Stimulated activated CD8-positive, alpha-beta memory T cell treated with anti-CD3 and anti-CD28 coated beads, Interleukin-2, amount 100 ng/mL, for 48 hours (primary cell): ENCODE data around the gene BAHD1.

ENCODE experiments used
- DNase-seq, 2 donors: peaks; one replicate each; pipeline ENCODE4 v3.0.0-alpha.2; 2020; ENCODE audit warnings: low read depth in 2 of 2

BAHD1 gene

DNA sequence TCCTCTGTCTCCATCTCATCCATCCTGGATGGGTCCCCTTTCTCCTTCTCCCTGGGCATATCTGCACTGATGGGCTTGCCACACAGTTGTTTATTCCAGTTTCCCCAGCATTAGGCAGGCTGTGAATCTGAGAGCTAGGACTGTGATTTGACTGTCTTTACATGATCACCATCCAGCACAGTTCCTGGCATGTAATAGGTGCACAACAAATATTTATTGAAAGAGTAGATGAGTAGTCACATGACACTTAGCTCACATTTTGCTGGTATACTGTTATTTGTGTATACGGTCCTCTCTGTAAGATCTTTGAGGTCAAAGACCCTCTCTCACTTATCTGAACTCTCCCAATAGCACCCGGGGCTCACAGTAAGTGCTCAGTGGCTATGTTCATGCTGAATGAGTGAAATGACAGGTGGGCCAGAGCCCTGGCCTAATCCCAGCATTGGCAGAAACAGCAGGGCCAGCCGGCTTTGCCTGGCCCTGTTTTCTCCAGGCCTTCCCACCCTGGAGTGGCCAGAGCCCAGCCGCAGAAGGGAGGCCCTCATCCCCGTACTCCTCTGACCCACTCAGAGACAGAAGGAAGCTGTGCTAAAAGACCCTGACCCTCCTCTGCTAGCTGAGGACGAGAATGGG lies 16.2 kb upstream of the BAHD1 start:
- no peak for DNase-seq

DNA sequence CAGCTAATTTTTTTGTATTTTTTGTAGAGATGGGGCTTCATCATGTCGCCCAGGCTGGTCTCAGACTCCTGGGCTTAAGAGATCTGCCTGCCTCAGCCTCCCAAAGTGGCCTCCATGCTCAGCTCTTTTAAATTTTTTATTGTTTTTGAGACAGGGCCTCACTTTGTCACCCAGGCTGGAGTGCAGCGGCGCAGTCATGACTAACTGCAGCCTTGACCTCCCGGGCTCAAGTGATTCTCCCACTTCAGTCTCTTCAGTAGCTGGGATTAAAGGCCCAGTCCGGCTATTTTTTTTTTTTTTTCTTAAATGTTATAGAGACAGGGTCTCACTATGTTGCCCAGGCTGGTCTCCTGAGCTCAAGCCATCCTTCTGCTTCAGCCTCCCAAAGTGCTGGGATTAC lies 15.1 kb upstream of the BAHD1 start:
- no peak for DNase-seq

DNA sequence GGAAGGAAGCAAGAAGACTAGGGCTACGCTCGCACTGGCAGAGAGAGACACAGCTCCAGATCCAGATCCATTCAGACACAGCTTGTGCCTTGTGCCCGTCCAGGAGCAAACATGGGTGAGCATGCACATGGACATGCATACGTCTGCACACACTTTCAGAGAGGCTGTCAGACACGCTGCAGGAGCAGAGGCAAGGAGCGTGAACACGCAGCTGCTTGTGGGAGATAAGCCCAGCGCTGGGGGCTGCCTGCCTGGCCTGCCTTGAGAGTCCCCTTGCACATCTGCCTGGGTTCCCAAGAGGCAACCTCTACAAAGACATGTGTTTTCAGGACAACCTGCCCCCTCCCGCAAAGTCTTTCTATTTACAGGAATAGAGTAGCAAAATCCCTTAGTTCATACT lies 13.6 kb upstream of the BAHD1 start:
- DNase-seq, result no peak

DNA sequence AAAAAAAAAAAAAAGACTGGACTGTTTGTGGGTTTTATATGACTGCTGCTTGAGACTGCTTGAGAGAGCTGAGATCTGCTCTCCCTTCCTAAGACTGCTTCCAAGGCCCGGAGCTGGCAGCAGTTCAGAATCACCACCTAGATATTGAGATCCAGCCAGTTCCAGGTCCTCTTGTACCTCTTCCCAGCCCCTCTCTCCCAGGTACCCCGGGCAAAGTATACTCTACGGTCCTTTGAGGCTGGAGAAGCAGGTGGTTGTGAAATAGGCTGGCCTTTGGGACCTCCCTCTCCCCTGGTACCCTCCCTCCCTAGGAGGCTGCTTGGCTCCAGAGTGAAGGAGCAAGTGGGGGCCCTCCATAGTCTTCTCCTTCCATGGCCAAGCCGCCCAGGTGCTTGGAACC lies 12.6 kb upstream of the BAHD1 start:
- no peak for DNase-seq

DNA sequence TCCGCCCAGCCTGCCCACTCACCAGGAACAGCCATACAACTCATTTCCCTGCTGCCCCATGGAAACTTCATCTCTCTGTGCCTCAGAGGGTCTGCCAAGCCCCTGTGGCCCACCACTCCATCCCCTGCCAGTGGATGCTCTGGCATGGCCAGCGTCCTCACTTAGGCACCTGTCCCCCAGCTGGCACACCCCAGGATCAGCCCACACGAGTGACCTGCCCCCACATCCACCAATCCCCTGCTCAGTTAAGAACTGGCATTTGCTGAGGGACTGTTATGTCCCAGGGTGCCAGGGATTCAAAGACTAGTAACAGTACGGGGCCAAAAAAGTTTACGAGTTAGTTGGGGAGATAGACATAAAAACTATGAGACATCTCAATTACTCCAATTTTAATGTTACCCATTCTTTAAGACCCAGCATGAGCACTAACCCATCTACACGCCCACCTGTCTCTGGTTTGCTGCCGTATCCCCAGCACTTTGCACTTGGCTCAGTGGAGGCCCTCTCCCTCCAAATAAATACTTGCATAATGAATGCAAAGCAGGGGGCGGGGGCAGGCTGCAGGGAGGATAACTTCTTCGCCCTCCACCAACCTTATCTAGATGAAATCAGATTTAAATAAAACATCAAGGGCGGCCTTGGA lies 11.6 kb upstream of the BAHD1 start:
- DNase-seq, result no peak

DNA sequence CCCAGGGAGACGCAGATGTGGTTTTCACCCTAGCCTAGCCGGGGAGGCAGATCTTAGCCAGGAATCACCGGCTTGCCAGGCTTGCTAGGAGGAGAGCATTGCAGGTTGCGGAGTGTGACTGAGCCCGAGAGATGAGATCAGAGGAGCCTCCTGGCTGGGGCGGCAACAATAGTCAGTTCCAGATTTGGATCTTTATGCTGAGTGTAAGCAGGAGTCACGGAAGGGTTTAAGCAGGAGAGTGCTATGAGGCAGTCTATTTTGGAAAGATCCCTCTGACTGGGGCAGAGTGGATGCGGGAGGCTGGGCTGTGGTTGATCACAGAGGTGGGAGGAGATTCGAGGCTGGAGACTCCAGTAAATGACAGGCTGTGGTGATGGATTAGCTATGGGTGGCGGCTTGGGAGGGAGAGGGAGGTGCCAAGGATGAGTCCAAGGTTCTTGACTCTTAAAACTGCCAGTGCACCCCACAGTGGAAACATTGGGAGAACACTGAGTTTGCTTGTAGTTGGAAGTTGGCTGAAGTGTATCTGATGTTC lies 10.4 kb upstream of the BAHD1 start:
- DNase-seq, result no peak

DNA sequence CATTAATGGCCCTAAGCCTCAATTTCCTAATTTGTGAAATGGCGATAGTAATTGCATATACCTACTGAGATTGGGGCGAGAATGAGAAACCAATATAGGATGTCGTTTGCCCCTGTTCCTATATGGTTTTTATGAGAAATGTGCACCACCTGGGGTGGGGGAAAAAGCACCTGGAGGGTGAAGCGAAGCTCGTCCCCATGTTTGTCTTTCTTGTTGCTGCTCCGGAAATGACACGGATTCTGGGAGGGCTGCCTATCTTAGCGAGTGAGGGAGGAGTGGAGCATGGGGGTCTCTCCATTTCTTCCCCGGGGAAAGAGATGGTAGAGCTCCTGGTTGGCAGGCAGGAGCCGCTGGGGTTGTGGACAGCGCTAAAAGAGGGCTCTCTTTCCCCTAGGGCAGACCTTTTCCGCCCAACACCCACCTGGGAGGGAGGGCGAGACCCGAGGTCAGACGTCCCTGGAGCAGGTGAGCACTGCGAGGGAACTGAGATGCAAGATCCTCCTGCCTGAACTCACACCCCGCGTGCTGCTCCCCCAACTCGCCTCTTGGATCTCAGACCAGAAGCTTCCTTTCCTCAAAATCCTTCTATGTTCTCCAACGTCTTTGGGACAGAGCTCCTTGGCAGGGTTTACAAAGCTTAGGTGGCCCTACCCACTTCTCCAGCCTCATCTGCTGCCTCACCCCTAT lies 5.6 kb upstream of the BAHD1 start:
- DNase-seq, result no peak

DNA sequence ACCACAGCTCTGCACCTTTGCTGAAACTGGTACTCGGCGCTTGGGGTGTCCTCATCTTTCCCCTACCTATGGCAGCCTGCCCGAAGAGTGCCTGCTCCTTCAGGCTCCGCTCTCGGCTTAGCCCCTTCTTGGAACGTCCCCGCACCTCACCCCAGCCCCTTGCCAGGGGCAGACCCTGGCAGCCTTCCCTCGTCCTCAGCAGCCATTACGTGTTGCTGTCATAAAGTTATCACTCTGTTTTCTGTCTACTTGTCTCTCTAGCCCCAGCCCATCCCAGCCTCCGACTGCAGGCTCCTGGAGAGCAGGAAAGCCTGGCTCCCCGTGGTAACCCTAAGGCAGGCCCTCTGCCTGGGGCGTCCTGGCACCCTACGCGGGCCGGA lies 5.1 kb upstream of the BAHD1 start:
- DNase-seq, result no peak

DNA sequence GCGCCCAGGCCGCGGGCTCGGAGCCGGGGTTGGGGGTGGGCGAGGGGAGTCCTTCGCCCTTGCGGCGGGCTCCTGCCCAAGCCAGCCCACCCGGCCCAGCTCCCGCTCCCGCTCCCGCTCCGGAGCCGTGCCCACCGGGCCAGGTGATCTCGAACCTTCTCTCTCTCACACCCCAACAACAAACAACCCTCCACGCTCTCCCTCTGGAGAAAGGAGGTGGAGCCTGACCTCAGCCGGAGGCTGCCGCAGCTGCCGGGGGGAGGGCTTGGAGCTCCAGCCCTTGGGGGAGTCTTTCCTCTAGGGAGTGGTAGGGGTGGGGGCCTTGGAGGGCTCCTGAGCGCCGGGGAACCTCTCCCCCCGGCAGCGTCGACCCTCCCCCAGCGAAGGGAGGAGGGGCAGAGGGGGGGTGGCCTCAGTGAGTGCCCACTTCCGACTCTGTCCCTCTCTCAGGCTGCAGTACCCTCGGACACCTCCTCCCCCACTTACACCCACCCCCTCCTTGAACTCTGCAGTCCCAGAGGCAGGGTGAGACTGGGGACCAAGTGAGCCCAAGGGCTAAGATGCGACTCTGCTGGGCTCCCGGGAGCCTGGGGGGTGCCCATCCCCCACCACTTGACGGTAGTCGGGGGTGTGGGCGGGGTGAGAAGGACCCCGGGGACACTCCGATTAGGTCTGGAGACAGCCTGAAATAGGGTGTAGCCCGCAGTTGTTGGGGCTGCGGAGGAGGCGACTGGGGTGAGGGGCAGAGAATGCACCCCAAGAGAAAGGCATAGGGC lies 4.4 kb upstream of the BAHD1 start:
- no peak for DNase-seq

DNA sequence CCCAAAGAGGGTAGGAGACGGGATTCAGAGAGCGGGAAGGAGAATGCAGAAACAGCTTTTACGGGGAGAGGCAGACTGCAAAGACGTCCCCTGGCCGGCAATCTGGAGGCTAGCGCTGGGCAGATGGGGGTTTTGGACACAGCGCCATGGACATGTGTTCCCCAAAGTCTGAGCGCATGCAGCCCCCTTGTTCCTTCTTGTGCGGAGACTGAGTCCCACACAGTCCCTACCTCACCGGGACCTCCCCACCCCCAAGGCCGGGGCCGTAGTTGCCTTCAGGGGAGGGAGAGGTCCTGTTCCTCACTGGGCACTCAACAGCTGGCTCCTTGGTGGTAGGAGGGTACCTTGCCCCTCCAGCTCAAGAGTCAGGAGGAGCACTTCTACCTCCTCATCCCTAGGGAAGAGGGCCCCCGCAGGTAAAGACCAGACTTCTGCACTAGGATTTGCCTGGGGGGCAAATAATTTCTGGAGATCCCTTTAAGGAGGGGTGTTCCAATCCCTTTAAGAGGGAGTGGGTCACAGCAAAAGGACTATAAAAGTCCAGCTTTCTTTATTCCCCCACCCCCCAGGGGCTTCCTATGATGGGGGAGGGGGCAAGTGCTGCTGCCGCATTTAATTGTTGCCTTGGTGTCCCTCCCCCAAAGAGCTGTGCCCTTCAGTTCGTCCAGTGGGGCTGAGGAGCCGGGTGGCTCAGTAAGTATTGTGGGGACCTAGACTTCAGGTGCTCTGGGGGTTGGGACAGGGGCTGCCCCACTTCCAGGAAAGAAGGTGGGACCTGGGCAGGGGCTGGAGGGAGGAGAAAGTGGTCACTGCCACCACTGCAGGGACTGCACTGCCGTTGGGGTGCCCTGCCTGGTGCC lies 3.6 kb upstream of the BAHD1 start:
- no peak for DNase-seq

DNA sequence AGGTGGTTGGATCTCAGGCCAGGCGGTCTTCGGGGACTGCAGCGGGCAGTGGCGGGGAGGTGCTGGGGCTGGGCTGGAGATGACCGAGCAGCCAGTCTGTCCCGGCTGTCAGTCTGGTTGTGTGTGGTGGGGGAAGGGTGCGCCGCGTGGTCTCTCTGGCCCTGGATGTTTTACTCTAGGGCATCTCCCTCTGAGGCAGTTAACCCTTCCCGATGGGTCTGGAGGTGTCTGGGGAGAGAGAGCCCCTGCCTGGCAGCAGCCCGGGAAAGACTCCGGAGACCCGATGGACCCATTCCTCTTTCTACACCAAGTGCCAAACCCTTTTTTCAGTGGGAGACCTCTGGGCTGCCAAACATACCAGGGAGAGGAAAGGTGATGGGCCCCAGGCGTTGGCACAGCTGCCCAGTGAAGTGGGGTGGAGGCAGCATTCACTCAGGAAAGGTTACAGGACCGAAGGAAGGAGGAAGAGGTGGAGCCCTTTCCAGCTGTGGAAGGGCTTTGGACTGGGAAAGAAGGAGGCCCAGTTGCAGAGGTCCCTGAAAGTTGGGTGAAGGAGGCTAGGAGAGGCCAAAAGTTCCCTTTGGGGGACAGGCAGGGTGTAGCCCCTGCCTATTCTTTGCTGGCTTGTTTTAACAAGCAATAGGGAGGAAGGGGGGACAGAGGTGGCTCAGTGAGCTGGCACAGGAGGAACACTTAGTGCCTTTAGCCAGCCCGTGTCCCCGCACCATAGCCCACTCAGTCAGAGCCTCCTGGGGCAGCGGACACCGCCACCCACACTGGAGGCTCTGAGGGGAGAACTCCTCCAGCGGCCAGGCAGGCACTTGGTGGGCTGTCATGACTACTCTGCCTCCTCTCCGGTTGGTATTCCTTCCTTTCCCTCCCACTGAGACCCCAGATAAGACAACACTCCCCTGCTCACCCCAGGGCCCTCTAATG lies 2.7 kb upstream of the BAHD1 start:
- no peak for DNase-seq

DNA sequence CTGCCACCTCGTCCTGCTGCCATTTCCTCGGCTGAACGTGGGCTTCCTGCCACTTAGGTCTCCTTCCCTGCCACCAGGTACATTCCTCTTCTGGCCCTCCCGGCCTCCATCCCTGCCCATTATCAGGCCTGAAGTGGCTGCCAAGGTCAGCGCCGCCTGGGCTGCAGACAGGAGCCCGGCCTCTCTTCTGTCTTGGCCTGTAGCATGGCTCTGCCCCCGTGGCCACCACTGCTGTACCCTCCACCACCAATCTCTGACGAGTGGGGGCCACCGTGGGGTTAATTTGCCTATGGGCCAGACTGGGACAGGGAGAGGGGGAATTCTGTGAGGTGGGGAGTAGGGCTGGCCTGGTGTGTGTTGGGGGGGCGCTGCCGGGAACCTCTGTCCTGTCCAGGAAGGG lies 2.0 kb upstream of the BAHD1 start:
- no peak for DNase-seq

DNA sequence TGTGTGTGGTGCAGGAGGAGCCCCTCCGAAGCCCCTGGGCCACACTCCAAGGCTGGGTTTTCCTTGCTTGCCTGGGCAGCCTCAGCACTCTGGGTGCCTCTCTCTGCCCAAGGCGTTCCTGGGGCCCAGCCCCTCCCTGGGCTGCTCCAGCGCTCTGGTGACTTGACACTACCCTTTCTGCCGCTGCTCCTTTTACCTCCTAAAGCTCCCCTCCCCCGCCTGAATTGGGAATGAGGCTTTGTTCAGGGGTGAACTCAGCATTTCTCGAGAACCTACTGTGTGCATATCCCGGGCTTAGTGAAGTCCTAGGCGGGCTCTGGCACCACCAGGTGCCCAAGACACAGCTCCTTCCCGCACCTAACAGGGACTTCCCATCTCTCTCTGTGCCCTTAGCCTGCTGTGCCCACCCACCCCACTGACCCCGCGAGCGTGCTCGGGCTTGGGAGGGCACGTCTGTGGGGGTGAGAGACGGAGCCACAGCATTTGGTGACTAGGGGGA lies 1.2 kb upstream of the BAHD1 start:
- DNase-seq, result no peak

DNA sequence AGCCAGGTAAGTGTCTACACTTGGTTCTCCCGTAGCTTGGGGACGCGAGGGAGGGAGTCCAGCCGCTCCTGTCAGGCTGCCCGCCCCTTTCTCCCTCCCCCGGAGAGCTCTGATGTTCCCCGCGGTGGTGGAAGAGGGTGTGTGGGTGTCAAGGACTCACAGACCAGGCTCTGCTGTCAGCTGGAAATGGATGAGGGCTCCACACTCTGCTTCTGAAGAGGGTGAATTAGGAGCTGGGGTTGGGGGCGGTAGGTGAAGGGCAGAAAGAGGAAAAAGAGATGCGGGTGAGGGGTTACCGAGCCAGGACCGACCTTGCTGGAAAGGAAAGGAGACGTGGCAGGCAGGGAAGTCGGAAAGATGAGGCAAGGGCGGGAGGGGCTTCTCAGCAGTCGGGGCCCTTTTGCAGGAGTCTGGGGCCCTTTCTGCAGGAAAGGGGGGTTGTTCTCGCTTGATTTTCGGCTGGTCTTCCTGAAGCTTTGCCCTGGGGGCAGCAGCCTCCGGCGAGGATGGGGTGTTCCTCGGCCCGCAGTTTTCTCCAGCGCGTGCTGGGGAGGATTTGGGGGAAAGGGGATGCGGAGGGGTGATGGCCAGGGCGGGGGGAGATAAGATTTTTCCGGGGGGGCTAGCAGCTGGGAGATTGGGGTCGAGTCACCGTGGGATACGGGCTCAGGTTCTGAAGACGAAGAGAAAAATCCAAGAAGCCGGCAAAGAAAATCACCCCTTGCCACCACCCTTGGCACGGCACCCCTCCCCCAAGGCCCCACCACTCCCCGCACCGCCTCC lies 602 bp upstream of the BAHD1 start:
- DNase-seq, result no peak

DNA sequence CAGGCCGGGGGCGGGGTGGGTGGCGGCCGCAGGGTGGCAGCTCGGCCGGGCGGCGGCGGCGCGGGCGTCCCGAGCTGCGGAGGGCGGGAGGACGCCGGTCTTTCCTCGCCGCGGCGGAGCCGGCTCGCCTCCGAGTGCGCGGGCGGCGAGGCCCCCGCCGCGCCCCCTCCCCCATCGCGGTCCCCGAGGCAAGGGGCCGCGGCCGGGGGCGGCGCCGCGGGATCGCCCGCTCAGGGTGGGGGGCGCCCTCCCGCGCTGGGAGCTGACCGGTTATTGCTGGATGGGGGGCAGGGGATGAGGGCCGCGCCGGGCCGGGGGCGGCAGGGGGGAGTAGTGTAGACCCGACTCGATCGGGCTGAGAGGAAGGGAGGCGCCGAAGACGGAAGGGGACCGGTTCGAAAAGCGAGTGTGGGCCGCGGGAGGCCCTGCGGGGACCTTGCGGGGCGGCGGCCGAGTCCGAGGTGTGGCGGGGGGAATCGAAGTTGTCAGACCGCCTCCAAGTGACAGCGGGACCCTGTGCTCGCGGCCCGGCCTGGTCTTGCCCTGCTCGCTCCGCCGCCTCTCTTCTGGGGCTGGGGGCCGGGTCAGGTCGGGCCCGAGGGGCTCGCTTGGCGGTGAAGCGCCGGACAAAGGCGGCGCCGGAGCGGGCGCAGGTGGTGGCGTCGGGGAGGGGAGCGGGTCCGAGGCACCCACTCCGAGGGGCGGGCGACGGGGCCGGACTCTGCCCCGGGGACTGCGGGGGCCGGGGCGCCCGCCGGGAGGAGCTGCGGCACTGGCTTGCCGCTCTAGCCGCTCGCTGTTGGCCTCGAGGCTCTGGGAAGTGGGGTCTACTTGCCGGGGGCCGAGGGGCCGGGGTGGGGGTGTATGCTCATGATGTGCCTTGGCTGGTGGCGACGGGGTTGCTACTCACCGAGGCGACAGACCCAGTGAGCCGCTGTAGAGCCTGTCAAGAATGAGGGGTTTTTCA lies 1.1 kb downstream of the BAHD1 start:
- no peak for DNase-seq

DNA sequence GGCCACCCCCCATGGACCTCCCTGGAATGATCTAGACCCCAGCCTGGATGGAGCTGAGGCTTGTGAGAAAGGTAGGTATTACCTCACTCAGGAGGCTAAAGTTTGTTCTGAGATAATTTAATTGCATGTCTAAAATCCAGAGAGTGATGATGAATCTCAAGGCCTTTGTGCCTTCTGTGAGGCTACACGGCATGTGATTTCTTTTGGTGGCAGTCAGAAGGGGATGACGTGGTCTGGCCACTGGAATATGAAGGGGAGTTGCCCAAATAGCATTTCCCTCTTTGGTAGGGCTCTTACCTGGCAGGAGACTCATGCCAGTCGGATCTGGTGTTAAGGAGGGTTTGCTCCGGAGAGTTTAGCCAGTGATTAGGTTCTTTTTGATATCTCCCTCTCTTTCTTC lies 2.5 kb downstream of the BAHD1 start:
- no peak for DNase-seq

DNA sequence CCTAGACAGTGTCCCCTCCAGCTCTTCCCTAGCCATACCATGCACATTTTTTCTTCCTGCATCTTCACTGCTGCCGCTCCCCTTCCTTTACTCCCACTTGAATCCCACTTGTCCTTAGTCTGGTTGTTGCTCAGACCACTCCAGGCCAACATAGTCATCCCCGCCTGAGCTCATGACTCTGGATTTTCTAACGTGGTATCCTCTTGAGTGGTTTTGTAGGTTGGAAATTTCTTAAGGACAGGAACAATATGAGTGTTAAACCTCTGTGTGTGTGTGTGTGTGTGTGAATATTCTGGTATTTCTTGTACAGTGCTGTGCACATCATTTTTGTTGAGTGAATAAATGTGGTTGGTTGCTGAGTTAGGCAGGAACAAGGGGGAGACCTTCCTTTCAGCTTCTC lies 3.1 kb downstream of the BAHD1 start:
- DNase-seq, result no peak

DNA sequence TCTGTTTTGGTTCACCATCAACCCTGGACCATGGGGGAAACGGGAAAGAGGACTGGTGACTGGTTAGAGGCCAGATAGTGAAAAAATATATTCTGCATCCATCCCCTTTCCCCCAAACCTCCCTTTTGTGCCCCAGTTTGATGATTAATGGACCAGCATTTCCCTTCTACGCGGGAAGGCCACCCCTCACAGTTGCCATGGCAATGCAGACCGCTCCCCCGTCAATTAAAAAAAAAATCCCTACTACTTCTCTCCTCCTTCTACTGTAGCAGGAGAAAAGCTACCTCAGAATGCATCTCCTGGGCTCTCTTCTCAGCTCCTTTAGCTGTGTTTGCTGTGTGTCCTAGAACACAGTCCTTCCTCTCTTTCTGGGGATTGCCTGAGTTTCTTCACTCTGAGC lies 4.0 kb downstream of the BAHD1 start:
- no peak for DNase-seq
